Left ventricle myocardium inferior (tissue), 1 donor: ENCODE measurements around the gene PRDM2. TPM values are rescaled to one million over a fixed set of nuclear protein-coding genes. Genes with fewer than 3 reads are reported as not detected.

Experiments
- DNase-seq: peaks from one replicate; pipeline ENCODE4 v3.0.0-alpha.2; 2020
- H3K27ac ChIP-seq: fragments of 200-600 bp; replicated peaks from 2 replicates; pipeline ENCODE4 v1.8.0; 2021
- H3K27me3 ChIP-seq: fragments of 200-600 bp; 2 replicates; pipeline ENCODE4 v1.8.0; 2021; ENCODE audit warnings: low read depth
- H3K36me3 ChIP-seq: fragments of 200-600 bp; 2 replicates; pipeline ENCODE4 v1.8.0; 2021
- H3K4me1 ChIP-seq: fragments of 200-600 bp; 2 replicates; pipeline ENCODE4 v1.8.0; 2021
- H3K4me3 ChIP-seq: fragments of 200-600 bp; 2 replicates; pipeline ENCODE4 v1.8.0; 2021; ENCODE audit warnings: mild to moderate bottlenecking, moderate library complexity
- H3K9me3 ChIP-seq: fragments of 200-600 bp; replicated peaks from 2 replicates; pipeline ENCODE4 v1.8.0; 2021
- CTCF ChIP-seq: fragments of 200-600 bp; IDR thresholded peaks from 2 replicates; pipeline ENCODE4 v1.8.0; 2021; ENCODE audit warnings: antibody characterized with exemption, mild to moderate bottlenecking, borderline replicate concordance
- intact Hi-C: fragments of 100-400 bp; cut with micrococcal nuclease; formaldehyde crosslinking; loops from one replicate; pipeline ENCODE4 v1.11.0; 2022
- total RNA-seq: library from RNA; stranded (reverse); fragmentation: NEBNext Ultra II Directional; extraction: Animal tissue kit (Norgen Biotek cat#: 25700); gene quantifications from one replicate; pipeline ENCODE4 v1.2.1, GENCODE V29; 2021
- donor health status: DM: no; HTN: yes; CAD: no; lungs with severe emphysema.

The PRDM2 gene
- total RNA-seq, 1 donor from 2014 or later, result 36.1 TPM

GRCh38 chr1:13788795-13789194 lies 88.8 kb downstream of the PRDM2 start:
- peaks cover 48% of the 10 kb centered on the region for H3K4me1 ChIP-seq
- intact Hi-C loops, result no loop called here

GRCh38 chr1:13790290-13791030 lies 90.5 kb downstream of the PRDM2 start:
- Histone ChIP-seq H3K4me1 (peaks cover 48% of the 10 kb centered on the region), H3K27ac (no peak overlapping the region), H3K36me3 (peaks cover 41% of the 10 kb centered on the region), H3K4me3 (no peak overlapping the region), H3K9me3 (no peaks in the 10 kb centered on the region), H3K27me3 (no peaks in the 10 kb centered on the region)
- TF ChIP-seq CTCF, result no peak
- intact Hi-C loops, result no loop called here
- no peak for DNase-seq

More at GRCh38 chr1:13788795-13789194, 88.8 kb downstream of the PRDM2 start:
- Histone ChIP-seq H3K4me3 (no peak overlapping the region), H3K9me3 (no peaks in the 10 kb centered on the region), H3K27ac (no peak overlapping the region), H3K27me3 (no peaks in the 10 kb centered on the region), H3K36me3 (peaks cover 41% of the 10 kb centered on the region)
- no peak for TF ChIP-seq CTCF
- DNase-seq, result no peak

GRCh38 chr1:13792419-13792818 lies 92.4 kb downstream of the PRDM2 start:
- TF ChIP-seq CTCF, result no peak
- Histone ChIP-seq H3K4me3 (no peak overlapping the region), H3K27ac (peak overlapping the region; percentile 74), H3K4me1 (peaks cover 46% of the 10 kb centered on the region), H3K36me3 (peaks cover 36% of the 10 kb centered on the region), H3K27me3 (no peaks in the 10 kb centered on the region), H3K9me3 (no peaks in the 10 kb centered on the region)
- DNase-seq, result no peak
- intact Hi-C loops, result no loop called here

DNA sequence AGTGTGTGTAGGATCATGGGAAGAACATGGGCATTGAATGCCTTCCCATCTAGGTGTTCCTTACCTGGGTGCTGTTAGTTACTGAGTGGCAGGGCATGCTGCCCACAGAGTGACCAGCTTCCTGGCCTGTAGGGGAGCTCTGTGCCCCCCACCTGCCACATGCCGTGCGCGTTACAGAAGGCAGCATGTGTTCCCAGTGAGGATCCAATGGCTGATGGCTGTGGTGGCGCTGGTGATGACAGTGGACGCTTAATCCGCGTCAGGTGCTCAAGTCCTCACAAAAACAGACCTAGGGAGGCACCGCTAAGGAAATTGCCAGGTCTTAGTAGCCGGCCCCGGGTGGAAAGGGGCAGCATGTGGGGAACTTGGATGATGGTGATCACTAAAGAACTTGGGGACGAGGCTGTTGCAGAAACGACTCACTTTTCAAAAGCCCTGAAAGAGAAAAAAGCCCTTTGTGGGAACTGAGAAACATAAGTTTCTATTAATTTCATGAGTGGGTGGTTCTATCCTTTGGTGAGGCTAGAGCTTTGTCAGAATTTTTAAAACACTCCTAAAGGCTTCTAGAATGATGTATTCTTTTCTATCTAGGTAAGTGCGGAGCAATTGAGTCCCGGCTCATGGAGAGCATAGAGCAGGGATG lies 93.2 kb downstream of the PRDM2 start:
- H3K4me1 ChIP-seq, result peaks cover 42% of the 10 kb centered on the region
- no peak for DNase-seq
- TF ChIP-seq CTCF, result no peak
- H3K27me3 ChIP-seq, result no peaks in the 10 kb centered on the region
- no peaks in the 10 kb centered on the region for H3K9me3 ChIP-seq
- intact Hi-C loops, result no loop called here
- peak overlapping the region; percentile 74 for H3K27ac ChIP-seq
- H3K36me3 ChIP-seq, result peaks cover 33% of the 10 kb centered on the region
- no peak overlapping the region for H3K4me3 ChIP-seq

GRCh38 chr1:13794231-13795187 lies 94.5 kb downstream of the PRDM2 start:
- Histone ChIP-seq H3K27ac (peak overlapping the region; percentile 74), H3K27me3 (no peaks in the 10 kb centered on the region), H3K36me3 (peaks cover 20% of the 10 kb centered on the region), H3K4me1 (peaks cover 42% of the 10 kb centered on the region), H3K9me3 (no peaks in the 10 kb centered on the region), H3K4me3 (no peak overlapping the region)
- TF ChIP-seq CTCF, result no peak
- intact Hi-C loops, result no loop called here
- no peak for DNase-seq
